WI38 (cell line): ENCODE measurements around the gene ANGPTL8.

Source experiments
- H3K4me3 ChIP-seq: 2 replicates; pipeline ENCODE4 v1.5.1; 2011; ENCODE audit warnings: low read depth, mild to moderate bottlenecking, control low read depth, low read length
- TF ChIP-seq, protein P1 (sequence below): IDR thresholded peaks from 2 replicates; pipeline ENCODE4 v1.5.1; 2012; ENCODE audit warnings: low read depth, mild to moderate bottlenecking, control low read depth, low read length

Gene ANGPTL8, protein sequence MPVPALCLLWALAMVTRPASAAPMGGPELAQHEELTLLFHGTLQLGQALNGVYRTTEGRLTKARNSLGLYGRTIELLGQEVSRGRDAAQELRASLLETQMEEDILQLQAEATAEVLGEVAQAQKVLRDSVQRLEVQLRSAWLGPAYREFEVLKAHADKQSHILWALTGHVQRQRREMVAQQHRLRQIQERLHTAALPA

DNA sequence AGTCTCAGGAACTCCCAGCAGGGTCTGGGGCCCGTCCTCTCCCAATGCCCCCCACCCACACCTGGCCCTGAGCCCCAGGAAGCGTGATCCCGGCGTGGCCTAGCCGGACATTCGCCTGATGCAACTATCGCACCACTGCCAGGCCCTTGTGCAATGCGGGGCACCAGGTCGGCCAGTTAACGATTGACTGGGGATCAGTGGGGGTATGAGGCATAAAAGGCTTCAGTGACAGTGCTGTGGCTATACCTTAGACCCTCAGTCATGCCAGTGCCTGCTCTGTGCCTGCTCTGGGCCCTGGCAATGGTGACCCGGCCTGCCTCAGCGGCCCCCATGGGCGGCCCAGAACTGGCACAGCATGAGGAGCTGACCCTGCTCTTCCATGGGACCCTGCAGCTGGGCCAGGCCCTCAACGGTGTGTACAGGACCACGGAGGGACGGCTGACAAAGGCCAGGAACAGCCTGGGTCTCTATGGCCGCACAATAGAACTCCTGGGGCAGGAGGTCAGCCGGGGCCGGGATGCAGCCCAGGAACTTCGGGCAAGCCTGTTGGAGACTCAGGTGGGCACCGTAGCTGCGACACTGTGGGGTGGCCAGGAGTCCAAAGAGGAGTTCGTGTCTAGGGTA is at the start of gene ANGPTL8:
Gene ANGPTL8, plus strand, starts transcription at position 243 of the 624 bp plus-strand sequence. Its CDS starts 19 bp downstream, at position 262.
- TF ChIP-seq, protein P1, sequence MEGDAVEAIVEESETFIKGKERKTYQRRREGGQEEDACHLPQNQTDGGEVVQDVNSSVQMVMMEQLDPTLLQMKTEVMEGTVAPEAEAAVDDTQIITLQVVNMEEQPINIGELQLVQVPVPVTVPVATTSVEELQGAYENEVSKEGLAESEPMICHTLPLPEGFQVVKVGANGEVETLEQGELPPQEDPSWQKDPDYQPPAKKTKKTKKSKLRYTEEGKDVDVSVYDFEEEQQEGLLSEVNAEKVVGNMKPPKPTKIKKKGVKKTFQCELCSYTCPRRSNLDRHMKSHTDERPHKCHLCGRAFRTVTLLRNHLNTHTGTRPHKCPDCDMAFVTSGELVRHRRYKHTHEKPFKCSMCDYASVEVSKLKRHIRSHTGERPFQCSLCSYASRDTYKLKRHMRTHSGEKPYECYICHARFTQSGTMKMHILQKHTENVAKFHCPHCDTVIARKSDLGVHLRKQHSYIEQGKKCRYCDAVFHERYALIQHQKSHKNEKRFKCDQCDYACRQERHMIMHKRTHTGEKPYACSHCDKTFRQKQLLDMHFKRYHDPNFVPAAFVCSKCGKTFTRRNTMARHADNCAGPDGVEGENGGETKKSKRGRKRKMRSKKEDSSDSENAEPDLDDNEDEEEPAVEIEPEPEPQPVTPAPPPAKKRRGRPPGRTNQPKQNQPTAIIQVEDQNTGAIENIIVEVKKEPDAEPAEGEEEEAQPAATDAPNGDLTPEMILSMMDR: no peak
- H3K4me3 ChIP-seq: no peak within 1 kb of the TSS

DNA sequence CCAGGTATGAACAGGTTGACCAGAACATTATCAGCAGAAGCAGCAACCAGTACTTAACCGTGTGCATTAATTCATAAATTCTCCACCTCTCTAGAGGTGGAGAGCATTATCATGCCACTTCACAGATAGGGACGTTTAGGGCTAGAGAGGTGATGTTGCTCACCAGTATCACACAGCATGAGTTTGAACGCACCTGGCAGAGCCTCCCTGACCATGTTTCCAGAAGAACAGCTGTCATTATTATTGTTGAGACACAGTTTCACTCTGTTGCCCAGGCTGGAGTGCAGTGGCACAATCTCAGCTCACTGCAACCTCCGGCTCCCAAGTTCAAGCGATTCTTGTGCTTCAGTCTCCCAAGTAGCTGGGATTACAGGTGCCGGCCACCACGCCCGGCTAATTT is 48.9 kb upstream of the ANGPTL8 start:
- TF ChIP-seq, protein P1: no peak
- no peak overlapping the region for H3K4me3 ChIP-seq

DNA sequence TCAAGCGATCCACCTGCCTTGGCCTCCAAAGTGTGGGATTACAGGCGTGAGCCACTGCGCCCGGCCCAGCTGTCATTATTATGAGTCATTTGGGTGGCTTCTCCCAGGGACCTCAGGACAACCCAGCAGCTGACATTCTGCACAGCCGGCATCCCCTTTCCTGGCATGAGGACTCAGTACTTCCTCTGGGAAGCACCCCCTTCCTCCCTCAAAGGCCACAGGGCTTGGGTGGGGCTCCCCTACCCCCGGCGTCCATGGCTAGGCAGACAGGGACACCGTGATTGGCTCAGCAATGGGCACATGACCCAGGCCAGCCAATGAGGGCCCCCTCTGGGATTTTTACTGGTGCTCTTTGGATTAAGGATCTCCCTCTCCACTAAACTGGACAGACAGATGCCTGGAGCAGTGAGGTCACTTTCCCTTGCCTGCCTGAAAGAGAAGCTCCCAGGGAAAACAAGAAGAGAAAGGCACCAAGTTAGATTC is 48.1 kb upstream of the ANGPTL8 start:
- no peak overlapping the region for H3K4me3 ChIP-seq
- TF ChIP-seq, protein P1: no peak

DNA sequence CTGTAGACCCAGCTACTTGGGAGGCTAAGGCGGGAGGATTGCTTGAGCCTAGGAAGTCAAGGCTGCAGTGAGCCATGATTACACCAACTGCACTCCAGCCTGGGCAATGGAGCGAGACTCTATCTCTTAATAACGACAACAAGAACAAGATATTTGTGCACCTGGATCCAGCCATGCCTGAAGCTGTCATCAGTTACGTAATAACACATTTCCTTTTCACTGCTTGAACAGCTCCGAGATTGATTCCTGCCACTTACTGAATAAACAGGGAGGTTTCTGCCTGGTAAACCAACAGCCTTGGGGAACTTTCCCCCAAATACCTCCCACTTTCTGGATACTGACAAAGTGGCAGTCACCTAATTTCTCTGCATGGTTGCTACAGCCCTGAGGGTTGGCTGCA is 47.5 kb upstream of the ANGPTL8 start:
- H3K4me3 ChIP-seq: no peak overlapping the region
- TF ChIP-seq, protein P1: no peak

DNA sequence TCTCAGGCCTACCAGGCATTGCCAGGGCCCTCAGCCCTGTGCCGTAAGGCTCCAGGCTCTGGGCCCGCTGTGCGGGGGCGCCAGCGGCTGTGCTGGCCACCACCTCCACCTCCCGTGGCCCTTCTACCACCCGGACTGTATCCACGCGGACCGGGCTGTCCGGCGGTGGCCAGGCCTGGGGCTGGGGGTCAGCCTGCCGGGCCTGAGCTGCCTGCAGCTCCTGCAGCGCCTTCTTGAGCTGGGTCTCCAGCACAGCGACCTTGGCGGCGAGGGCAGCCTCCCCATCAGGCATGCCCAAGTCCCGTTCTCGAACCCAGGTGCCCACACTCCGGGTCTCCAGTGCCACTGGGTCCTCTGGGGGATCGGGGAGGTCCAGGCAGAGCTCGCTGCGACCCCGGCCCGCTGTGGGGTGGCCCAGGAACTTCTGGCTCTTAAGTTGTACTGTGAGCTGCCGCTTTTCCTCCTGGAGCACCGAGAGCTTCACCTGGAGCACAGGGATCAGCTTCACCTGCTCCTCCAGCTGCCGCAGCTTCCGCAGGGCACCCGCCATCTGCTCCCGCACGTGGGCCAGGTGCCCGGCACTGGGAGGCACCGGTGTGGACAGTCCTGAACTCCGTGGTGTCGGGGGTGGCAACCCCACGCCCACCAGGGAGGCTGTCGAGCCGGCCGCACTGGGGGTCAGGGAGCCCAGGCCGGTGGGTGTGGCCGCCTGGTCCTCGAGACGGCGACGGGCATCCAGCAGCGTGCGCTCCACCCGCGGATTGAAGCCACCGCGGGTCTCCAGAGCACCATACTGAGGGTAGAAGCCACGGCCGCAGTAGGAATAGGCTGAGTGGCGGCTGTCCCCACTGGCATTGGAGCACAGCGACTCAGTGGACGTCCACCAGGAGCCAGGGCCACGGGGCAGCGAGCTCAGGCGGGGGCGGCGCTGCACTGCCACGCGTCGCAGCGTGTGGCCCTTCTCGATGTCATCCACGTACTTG is 46.2 kb upstream of the ANGPTL8 start:
- H3K4me3 ChIP-seq: no peak overlapping the region
- TF ChIP-seq, protein P1: no peak

DNA sequence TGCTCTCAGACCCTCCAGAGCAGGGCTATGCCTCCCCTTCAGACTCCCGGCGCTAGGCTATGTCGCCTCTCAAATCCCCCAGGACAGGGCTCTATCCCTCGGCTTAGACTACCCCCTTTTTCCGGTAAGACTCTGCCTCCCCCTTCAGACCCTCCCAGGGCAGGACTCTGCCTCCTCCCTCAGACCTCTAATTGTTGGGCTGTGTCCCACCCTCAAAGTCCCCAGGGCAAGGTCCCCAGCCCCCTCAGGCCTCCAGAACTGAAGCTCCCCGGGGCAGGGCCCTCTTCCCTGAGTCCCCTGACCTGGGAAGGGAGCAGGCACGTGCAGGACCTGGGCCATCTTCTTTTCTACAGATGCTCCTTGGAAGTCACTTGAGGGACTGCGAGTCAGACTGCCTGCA is 45.2 kb upstream of the ANGPTL8 start:
- peak overlapping the region; percentile 53 for H3K4me3 ChIP-seq
- TF ChIP-seq, protein P1: no peak
